Natural killer cell (primary cell): ENCODE data around the gene AGO1. TPM values are rescaled to one million over a fixed set of nuclear protein-coding genes. Genes with fewer than 3 reads are reported as not detected.

Source experiments
- ATAC-seq, 3 donors: fragments of 150-1000 bp in 2 of 3; fragments of 200-7000 bp in 1 of 3; cut with Tn5 transposase; 1 replicate in 1 of 3; 2 replicates in 2 of 3; pipeline ENCODE4 v1.10.0; 2021; ENCODE audit warnings: mild to moderate bottlenecking in 2 of 3, moderate library complexity in 2 of 3
- DNase-seq, 2 donors: peaks; one replicate each; pipeline versions ENCODE4 v3.0.0 to v3.0.0-alpha.2; 2013 to 2021; ENCODE audit warnings: mixed read lengths in 1 of 2
- H3K27ac ChIP-seq: one replicate; pipeline ENCODE4 v1.5.1; 2013; ENCODE audit warnings: mild to moderate bottlenecking, low read length
- H3K27me3 ChIP-seq: one replicate; pipeline ENCODE4 v1.6.1; 2013; ENCODE audit warnings: low read length; ENCODE audit not compliant: control insufficient read depth, insufficient read depth
- H3K36me3 ChIP-seq: one replicate; pipeline ENCODE4 v1.6.1; 2013; ENCODE audit warnings: low read length; ENCODE audit not compliant: control insufficient read depth, insufficient read depth
- H3K4me1 ChIP-seq: one replicate; pipeline ENCODE4 v1.6.1; 2013; ENCODE audit warnings: low read length; ENCODE audit not compliant: control insufficient read depth, insufficient read depth
- H3K4me3 ChIP-seq: one replicate; pipeline ENCODE4 v1.5.1; 2013; ENCODE audit warnings: low read length
- H3K9me3 ChIP-seq: one replicate; pipeline ENCODE4 v1.6.1; 2013; ENCODE audit warnings: low read length; ENCODE audit not compliant: control insufficient read depth, insufficient read depth
- H3K27ac Mint-ChIP-seq, 2 donors: one replicate each; pipeline ENCODE4 v1.8.0; 2022; ENCODE audit warnings: mild to moderate bottlenecking in 2 of 2, mixed read lengths in 2 of 2, moderate library complexity in 1 of 2
- H3K27me3 Mint-ChIP-seq, 2 donors: one replicate each; pipeline ENCODE4 v1.8.0; 2022; ENCODE audit warnings: low read depth in 2 of 2, mixed read lengths in 2 of 2
- H3K36me3 Mint-ChIP-seq: one replicate; pipeline ENCODE4 v1.8.0; 2022; ENCODE audit warnings: mixed read lengths
- H3K4me1 Mint-ChIP-seq, 2 donors: one replicate each; pipeline ENCODE4 v1.8.0; 2022; ENCODE audit warnings: mixed read lengths in 2 of 2
- H3K4me3 Mint-ChIP-seq: one replicate; pipeline ENCODE4 v1.8.0; 2022; ENCODE audit warnings: mild to moderate bottlenecking, moderate library complexity, mixed read lengths
- H3K9me3 Mint-ChIP-seq, 2 donors: one replicate each; pipeline ENCODE4 v1.8.0; 2022; ENCODE audit warnings: mixed read lengths in 2 of 2
- CTCF ChIP-seq: fragments of 200-600 bp; IDR thresholded peaks from one replicate; pipeline ENCODE4 v1.8.0; 2022; ENCODE audit warnings: antibody characterized with exemption
- WGBS: methylation state at CpG from one replicate; pipeline ENCODE4 v1.1.7; 2013; ENCODE audit warnings: missing lambda C conversion rate; ENCODE audit not compliant: insufficient coverage; 5-methylcytosine and 5-hydroxymethylcytosine counted together
- intact Hi-C: fragments of 100-400 bp; cut with micrococcal nuclease; formaldehyde crosslinking; loops from one replicate; pipeline ENCODE4 v1.14.2; 2022
- total RNA-seq, 4 donors: library from RNA; stranded (reverse); fragments of 120-200 nt in 1 of 4; gene quantifications; one replicate each; pipeline versions ENCODE4 v1.2.3 to v1.2.4, GENCODE V29; 2013 to 2022

Gene AGO1
- total RNA-seq, 3 donors from 2014 or later (not counting 1 experiment from before 2014, with no cell fraction given), result 30.1 to 34.5 (median 34.3) TPM

DNA sequence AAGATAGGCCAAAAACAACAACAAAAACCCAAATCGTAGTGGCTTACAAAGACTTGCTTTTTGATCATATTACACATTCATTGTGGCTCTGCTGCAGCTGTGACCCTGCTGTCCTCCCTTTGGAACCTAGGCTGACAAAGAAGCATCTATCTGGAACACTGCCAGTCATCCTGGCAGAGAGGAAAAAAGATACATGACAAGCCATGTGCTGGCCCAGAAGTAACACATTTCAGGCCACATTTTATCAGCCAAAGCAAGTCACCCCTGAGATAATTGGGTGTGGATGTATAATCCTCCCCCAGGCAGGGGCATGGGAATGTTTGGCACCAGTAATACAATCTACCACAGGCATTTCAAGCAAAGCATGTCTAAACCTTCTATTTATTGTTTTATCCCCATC is 37.2 kb upstream of the AGO1 start:
- WGBS, result 91% methylated on average over 1 of the region's 1 CpG
- no peak for ATAC-seq
- H3K27ac Mint-ChIP-seq, result no peak overlapping the region

GRCh38 chr1:35847935-35848565 is 35.0 kb upstream of the AGO1 start:
- no peaks in the 10 kb centered on the region for H3K4me1 ChIP-seq
- H3K9me3 ChIP-seq, result no peaks in the 10 kb centered on the region
- Mint-ChIP-seq H3K36me3 (peaks cover 15% of the 10 kb centered on the region), H3K27ac (no peak overlapping the region), H3K4me3 (no peak overlapping the region), H3K4me1 (no peaks in the 10 kb centered on the region), H3K27me3 (no peaks in the 10 kb centered on the region), H3K9me3 (no peaks in the 10 kb centered on the region)
- WGBS, result 100% methylated on average over 1 of the region's 1 CpG
- H3K4me3 ChIP-seq, result no peak overlapping the region
- peaks cover 44% of the 10 kb centered on the region for H3K36me3 ChIP-seq
- no peak overlapping the region for H3K27ac ChIP-seq
- H3K27me3 ChIP-seq, result no peaks in the 10 kb centered on the region
- intact Hi-C loops, result no loop called here
- no peak for DNase-seq
- no peak for TF ChIP-seq CTCF
- no peak for ATAC-seq

More for the DNA sequence above, 37.2 kb upstream of the AGO1 start:
- H3K9me3 Mint-ChIP-seq, result no peaks in the 10 kb centered on the region
- Histone ChIP-seq H3K36me3 (peaks cover 39% of the 10 kb centered on the region), H3K9me3 (no peaks in the 10 kb centered on the region), H3K27me3 (no peaks in the 10 kb centered on the region), H3K4me1 (no peaks in the 10 kb centered on the region), H3K27ac (no peak overlapping the region), H3K4me3 (no peak overlapping the region)
- intact Hi-C loops, result no loop called here
- no peak for DNase-seq
- TF ChIP-seq CTCF, result no peak
- H3K4me1 Mint-ChIP-seq, result no peaks in the 10 kb centered on the region
- no peak overlapping the region for H3K4me3 Mint-ChIP-seq
- no peaks in the 10 kb centered on the region for H3K27me3 Mint-ChIP-seq
- peaks cover 7% of the 10 kb centered on the region for H3K36me3 Mint-ChIP-seq

GRCh38 chr1:35850051-35850450 is 33.0 kb upstream of the AGO1 start:
- H3K27me3 ChIP-seq, result no peaks in the 10 kb centered on the region
- H3K9me3 Mint-ChIP-seq, result no peaks in the 10 kb centered on the region
- TF ChIP-seq CTCF, result no peak
- H3K27ac Mint-ChIP-seq, result no peak overlapping the region
- no peak for DNase-seq
- peaks cover 22% of the 10 kb centered on the region for H3K36me3 Mint-ChIP-seq
- intact Hi-C loops, result no loop called here
- no peak overlapping the region for H3K4me3 Mint-ChIP-seq
- no peaks in the 10 kb centered on the region for H3K4me1 ChIP-seq
- no peak overlapping the region for H3K4me3 ChIP-seq
- no peaks in the 10 kb centered on the region for H3K27me3 Mint-ChIP-seq
- H3K9me3 ChIP-seq, result no peaks in the 10 kb centered on the region
- H3K36me3 ChIP-seq, result peaks cover 50% of the 10 kb centered on the region
- ATAC-seq, result no peak
- H3K4me1 Mint-ChIP-seq, result no peaks in the 10 kb centered on the region
- 100% methylated on average over 2 of the region's 2 CpGs for WGBS
- H3K27ac ChIP-seq, result no peak overlapping the region

- TF ChIP-seq CTCF, result no peak
- Histone ChIP-seq H3K4me3 (no peak overlapping the region), H3K4me1 (no peaks in the 10 kb centered on the region), H3K27ac (no peak overlapping the region), H3K9me3 (no peaks in the 10 kb centered on the region), H3K36me3 (peaks cover 48% of the 10 kb centered on the region), H3K27me3 (no peaks in the 10 kb centered on the region)
- Mint-ChIP-seq H3K4me1 (no peaks in the 10 kb centered on the region), H3K4me3 (no peak overlapping the region), H3K27ac (no peak overlapping the region), H3K36me3 (peaks cover 29% of the 10 kb centered on the region), H3K27me3 (no peaks in the 10 kb centered on the region), H3K9me3 (no peaks in the 10 kb centered on the region)
- intact Hi-C loops, result no loop called here
- 95% methylated on average over 5 of the region's 5 CpGs for WGBS
- DNase-seq, result no peak
- no peak for ATAC-seq
Observed at GRCh38 chr1:35850716-35851115, 32.3 kb upstream of the AGO1 start.
